Right ventricle myocardium superior (tissue), 1 donor: ENCODE data around the gene MAP4K1. TPM values are rescaled to one million over a fixed set of nuclear protein-coding genes. Genes with fewer than 3 reads are reported as not detected.
A peak's percentile ranks its signal among the peaks of the same experiment; 100 is the strongest.

Experiments
- ATAC-seq: fragments of 200-7000 bp; cut with Tn5 transposase; one replicate; pipeline ENCODE4 v1.9.1; 2020; ENCODE audit warnings: mild to moderate bottlenecking; ENCODE audit not compliant: poor library complexity
- DNase-seq: peaks from one replicate; pipeline ENCODE4 v3.0.0-alpha.2; 2020
- intact Hi-C: fragments of 100-400 bp; cut with DNase I; formaldehyde crosslinking; loops from one replicate; pipeline ENCODE4 v1.11.2; 2022
- long read RNA-seq: library from polyadenylated mRNA; unstranded; transcript quantifications from one replicate; pipeline ENCODE4 v2.0.0, GENCODE V29; 2021
- total RNA-seq: library from RNA; stranded (reverse); fragmentation: NEBNext Ultra II Directional; extraction: Animal tissue kit (Norgen Biotek cat#: 25700); gene quantifications from one replicate; pipeline ENCODE4 v1.2.1, GENCODE V29; 2021
- donor health status: DM: no; HTN: yes; CAD: no; lungs with severe emphysema.

Gene MAP4K1
- total RNA-seq, result 1.3 TPM
- long read RNA-seq, partial matches to known transcripts, result 0 of 2 reads
- long read RNA-seq, other reads (novel, unspliced or antisense), result 1 of 2 reads

- intact Hi-C loops, result loop anchor here (10.0 kb wide), 1 partner anchor 317 kb away; the partner anchor contains the start of genes MRPS12 and SARS2
- ATAC-seq (peak; percentile 6), DNase-seq (peak; percentile 58)
Measured at GRCh38 chr19:38617764-38618589, at the start of gene MAP4K1. TSS of gene MAP4K1 (minus strand) at chr19:38617953. CDS start at chr19:38617895, 58 bp downstream.

DNA sequence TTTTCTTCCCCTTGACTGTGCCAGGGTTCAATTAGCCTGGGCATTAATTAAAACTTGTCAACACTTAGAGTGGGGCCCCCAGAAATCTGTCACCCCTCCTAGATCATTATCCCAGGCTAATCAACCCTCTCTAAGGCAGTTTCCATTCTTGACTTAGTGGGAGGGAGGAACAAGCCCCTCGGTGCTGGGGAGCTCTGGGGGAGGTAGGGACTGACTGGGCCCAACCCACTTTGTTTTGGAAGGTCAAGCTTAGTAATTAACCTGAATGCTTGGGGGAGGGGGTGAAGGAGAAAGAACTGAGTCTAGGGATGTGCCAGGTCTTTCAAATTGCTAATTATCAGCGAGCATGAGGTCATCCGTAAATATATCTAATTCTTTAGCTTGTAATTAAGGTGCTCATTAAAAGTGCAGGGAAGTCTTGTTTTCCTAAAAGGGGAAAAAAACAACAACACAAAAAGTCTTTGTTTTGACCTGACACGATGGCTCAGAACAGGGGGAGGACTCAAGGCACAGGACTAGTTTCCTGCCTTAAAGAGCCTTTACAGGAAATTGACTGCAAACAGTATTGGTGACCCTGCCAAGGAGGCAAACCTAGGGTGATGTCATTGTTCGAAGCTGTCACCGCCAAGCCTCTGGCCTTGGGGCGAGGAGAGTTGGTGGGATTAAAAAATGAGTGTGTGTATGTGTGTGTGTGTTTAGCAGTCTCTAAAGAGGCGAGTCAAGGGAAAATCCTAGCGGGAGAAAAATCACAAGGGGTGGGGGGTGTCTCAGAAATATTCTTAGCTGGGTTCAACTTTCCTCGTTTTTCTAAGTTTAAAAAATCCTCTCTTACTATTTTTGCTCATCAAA lies 49.1 kb upstream of the MAP4K1 start:
- intact Hi-C loops, result no loop called here
- ATAC-seq (peak; percentile 11), DNase-seq (peak; percentile 61)

- DNase-seq, result peak; percentile 74
Measured at GRCh38 chr19:38665950-38666662, 48.4 kb upstream of the MAP4K1 start.

GRCh38 chr19:38665219-38665931 lies 47.6 kb upstream of the MAP4K1 start:
- DNase-seq (no peak), ATAC-seq (no peak)

More at GRCh38 chr19:38665950-38666662, 48.4 kb upstream of the MAP4K1 start:
- ATAC-seq, result peak; percentile 42
- intact Hi-C loops, result no loop called here

DNA sequence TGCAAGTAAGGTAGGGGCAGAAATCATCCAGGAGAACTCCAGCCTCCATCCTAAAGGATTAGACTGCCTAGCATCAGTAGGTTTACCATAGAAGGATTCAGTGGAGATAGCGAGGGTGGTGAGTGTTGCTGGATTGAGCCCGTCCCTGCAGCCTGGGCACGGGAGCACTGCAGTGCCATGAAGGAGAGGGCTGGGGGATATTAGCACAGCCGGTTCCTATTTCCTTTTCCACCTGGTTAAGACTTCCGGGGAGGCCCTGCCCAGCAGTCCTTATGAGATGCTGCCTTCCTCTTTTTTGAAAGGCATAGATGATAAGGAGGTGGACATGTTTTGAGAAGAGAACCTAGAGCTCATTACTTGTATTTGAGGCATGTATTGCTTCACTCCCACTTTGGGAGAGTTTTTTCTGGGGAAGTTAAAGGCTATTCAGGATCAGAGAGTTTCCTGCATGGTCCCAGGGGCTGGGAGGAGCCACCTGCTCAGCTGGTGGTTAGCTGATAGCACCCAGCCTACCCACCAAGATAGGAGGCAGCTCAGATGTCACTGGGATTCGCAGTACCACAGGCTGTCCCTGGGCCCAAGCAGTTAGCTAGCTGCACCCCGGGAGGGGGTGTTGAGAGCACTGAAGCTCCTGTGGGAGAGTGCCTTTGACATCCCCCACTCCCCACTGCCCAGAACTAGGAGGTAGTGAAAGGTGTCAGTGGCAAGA lies 46.9 kb upstream of the MAP4K1 start:
- DNase-seq (no peak), ATAC-seq (peak; percentile 32)
- intact Hi-C loops, result loop anchor here (5.0 kb wide), 1 partner anchor 43 kb away; no protein-coding TSS in a partner anchor

More at GRCh38 chr19:38665219-38665931, 47.6 kb upstream of the MAP4K1 start:
- intact Hi-C loops, result no loop called here

DNA sequence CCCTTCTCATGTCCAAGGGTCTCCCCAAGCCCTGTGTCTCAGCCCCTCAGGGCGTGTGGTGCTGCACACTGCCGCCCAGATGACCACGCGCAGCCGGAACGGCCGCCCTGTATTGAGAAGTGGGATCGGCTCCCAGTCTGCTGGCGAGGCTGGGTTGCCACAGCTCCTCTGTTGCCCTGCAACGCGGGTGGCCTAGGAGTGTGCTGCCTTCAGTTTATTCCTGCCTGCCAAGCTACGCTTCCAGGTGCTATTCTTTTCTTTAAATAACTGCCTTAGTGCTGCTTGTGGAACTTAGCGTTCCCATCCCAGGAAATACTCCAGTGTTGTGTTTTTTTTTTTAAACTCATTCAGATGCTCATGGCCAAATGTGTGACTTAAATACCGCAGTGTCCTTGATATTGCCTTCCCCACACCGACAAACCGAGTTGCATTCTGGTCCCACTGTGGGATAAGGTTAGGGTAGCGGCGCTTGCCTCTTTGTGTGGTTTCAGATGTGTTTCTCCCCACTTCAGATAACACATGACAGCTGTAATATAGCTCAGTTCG lies 46.3 kb upstream of the MAP4K1 start:
- ATAC-seq, result peak; percentile 63
- DNase-seq, result peak; percentile 75
- intact Hi-C loops, result loop anchor here (5.0 kb wide), 1 partner anchor 43 kb away; no protein-coding TSS in a partner anchor

DNA sequence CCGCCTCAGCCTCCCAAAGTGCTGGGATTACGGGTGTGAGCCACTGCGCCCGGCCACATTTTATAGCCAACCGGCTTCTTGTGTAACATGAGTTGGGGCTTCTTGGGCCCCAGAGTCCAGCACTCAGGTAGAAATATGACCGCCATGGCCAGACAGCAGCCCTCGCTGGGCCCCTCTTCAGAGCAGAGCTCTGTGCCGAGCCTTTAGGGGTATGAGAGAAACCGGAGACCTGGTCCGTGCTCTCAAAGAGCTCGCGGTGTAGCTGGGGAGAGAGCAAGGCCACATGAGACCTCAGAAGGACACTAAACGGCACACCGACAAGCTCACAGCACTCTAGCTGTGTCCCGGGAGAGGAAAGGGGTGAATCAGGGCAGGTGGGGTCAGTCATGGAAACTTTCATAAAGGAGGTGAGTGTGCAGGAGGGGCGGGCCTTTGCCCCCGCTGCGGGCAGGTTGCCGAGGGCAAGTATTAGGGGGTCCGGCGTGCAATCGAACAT lies 45.5 kb upstream of the MAP4K1 start:
- peak; percentile 2 for ATAC-seq
- no peak for DNase-seq
- intact Hi-C loops, result loop anchor here (5.0 kb wide), 1 partner anchor 44 kb away; no protein-coding TSS in a partner anchor

GRCh38 chr19:38662537-38663155 lies 44.9 kb upstream of the MAP4K1 start:
- intact Hi-C loops, result loop anchor here (5.0 kb wide), 1 partner anchor 45 kb away; no protein-coding TSS in a partner anchor
- no peak for DNase-seq
- ATAC-seq, result no peak

DNA sequence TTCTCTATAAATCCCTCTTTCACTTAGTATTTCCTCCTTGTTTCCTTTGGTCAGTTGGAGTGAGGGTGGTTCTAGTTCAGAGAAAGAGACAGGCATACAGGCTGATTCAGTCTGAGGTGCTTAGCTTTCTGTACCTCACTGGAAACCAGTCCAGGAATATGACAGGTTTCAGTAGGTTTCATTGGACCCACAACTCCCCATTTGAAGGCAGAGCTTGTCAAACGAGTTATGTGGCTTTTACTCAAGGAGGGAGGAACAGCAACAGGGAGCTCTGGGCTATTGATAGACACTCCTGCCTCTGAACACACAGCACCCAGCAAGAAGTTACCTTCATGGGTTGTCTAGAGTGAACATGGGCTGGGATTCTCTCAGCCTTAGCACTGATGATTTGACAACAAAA lies 44.2 kb upstream of the MAP4K1 start:
- DNase-seq, result no peak
- no peak for ATAC-seq
- intact Hi-C loops, result loop anchor here (5.0 kb wide), 1 partner anchor 45 kb away; no protein-coding TSS in a partner anchor

- DNase-seq, result no peak
- intact Hi-C loops, result loop anchor here (5.0 kb wide), 1 partner anchor 46 kb away; no protein-coding TSS in a partner anchor
- no peak for ATAC-seq
Measured at GRCh38 chr19:38661136-38661535, 43.4 kb upstream of the MAP4K1 start.

- intact Hi-C loops, result loop anchor here (5.0 kb wide), 1 partner anchor 47 kb away; no protein-coding TSS in a partner anchor
- ATAC-seq, result no peak
- DNase-seq, result no peak
Measured at GRCh38 chr19:38660724-38661123, 43.0 kb upstream of the MAP4K1 start.

DNA sequence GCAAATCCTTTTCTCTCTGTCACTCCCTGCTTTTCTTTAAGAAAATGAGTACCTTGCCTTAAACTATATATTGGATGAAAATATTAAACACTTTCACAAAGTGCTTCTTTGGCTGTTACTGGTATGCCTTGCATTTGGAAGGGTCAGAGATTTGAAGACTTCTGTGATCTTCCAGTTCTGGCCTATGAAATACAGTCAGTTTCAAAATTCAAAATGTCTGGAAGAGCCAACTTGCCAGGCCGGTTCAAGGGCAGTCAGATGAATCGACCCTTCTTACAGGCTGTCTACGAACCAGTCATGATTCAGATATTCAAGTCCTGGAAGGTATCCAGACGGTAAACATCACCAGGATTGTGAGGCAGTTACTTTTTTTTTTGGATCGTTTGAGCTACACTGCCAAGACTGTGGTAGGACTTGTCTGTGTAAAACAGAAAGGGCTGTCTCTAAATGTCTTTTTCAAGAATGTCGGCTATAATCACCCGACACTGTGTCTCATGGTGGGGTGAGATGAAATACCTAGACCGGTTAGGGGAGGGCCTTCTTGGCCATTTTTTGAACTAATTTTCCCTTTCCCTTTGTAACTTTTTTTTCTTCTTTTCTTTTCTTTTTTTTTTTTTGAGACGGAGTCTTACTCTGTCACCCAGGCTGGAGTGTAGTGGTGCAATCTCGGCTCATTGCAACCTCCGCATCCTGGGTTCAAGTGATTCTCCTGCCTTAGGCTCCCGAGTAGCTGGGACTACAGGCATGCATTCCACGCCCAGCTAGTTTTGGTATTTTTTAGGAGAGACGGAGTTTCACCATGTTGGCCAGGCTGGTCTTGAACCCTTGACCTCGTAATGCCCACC lies 40.9 kb upstream of the MAP4K1 start:
- intact Hi-C loops, result no loop called here
- ATAC-seq, result peak; percentile 68

DNA sequence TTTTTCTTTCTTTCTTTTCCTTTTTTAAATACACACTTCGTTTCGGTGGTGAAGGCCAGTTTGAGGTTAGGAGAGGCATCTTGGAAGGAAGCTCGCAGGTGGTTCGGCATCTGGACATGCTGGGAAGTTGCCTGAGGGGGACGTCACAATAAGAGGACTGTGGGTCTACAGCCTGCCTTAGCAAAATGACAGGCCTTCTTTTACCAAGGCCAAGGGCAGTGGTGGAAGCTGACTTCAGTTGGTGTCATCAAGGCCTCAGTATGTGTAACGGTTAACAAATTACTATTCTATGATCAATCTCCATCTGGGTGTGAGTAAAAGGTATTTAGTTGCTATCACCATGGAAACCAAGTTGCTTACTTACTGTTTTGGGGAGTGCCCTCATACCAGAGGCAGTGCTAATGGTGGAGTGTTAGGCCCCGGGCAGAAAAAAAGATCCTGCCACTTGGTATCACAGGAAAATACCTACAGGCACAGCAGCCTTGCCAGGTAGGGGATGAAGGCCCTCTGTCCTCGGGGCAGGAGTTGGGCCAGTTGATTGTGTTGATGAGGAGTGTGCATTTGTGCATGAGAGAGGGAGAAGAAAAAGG lies 40.0 kb upstream of the MAP4K1 start:
- DNase-seq (no peak), ATAC-seq (no peak)
- intact Hi-C loops, result no loop called here

More for the DNA sequence above, 40.9 kb upstream of the MAP4K1 start:
- no peak for DNase-seq

- peak; percentile 13 for ATAC-seq
- intact Hi-C loops, result no loop called here
- no peak for DNase-seq
Measured at GRCh38 chr19:38656171-38656981, 38.6 kb upstream of the MAP4K1 start.
